DND-41 (cell line): ENCODE results near the gene GRIP2.

ENCODE experiments used
- CTCF ChIP-seq: IDR thresholded peaks from 2 replicates; pipeline ENCODE4 v1.5.1; 2012; ENCODE audit warnings: borderline replicate concordance, low read length, moderate library complexity, mild to moderate bottlenecking; ENCODE audit not compliant: poor library complexity, severe bottlenecking; ENCODE audit errors: extremely low read depth
- EZH2 ChIP-seq: IDR thresholded peaks from 3 replicates; pipeline ENCODE4 v1.6.1; 2012; ENCODE audit warnings: borderline replicate concordance, low read depth, mild to moderate bottlenecking, moderate library complexity, low read length, inconsistent platforms; ENCODE audit not compliant: severe bottlenecking

GRCh38 chr3:14448756-14449727 is 91.1 kb downstream of the GRIP2 start:
- TF ChIP-seq CTCF (no peak), EZH2 (no peak)
